CD4-positive, alpha-beta T cell treated with Interleukin-17A for 4 hours (primary cell): ENCODE data around the gene GNAS-AS1.

Experiments used
- DNase-seq: peaks from one replicate; pipeline ENCODE4 v3.0.0-alpha.2; 2020; ENCODE audit warnings: mixed read lengths

Gene GNAS-AS1

DNA sequence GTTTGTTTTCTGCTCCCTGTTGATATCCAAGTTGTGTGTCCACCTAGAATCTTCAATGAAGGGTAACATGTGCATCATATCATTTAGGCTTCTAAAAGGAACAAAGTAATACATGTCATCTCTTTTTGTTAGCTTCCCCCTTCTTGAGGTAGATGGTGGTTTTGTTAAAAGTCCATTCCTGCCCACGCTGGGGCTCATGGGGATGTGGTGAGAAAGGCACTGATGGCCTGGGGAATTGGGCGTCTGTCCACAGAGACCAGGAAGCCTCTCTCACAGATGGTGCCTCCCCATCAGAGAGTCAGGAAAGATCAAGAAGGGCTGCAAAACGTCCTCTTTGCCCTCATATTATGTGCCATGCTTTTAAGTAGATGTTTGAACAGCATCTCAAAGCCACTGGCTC lies 34.3 kb upstream of the GNAS-AS1 start:
- no peak for DNase-seq

- no peak for DNase-seq
Observed at GRCh38 chr20:58883241-58883691, 32.6 kb upstream of the GNAS-AS1 start.

GRCh38 chr20:58882704-58883089 lies 32.0 kb upstream of the GNAS-AS1 start:
- no peak for DNase-seq

DNA sequence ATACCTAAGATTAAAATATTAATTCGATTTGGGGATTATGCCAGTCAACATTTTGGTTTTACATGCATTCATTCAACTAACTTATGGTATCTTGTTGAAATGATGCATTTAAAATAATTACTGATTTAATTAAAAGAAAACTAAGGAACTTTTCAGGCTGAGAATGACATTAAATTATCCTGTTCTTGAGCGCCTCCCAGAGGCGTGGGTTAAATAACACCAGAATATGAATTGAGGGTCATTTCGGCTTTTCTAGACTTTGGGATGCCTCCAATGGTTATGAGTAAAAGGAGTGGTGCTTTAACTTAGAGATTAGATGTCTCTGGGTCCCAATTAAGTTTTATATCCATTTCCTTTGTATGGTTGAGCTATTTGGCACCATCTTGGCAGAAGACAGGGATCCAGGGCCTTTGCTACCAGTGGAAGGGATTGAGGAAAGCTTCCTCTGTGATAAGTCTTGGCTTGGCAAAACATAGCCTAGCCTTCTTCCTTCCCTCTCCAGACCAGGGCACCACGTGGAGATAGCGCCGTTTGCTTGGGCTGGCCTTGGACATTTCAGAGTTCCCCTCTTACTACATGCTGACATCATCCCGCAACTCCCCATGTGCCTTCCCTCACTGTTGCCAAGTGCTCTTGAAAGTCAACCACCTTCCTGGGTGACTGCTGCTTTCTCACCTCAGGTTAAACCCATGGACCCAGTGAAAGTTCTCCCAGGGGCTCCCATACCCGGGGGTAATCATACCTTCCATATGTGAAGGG lies 30.5 kb upstream of the GNAS-AS1 start:
- DNase-seq: peak; percentile 30

DNA sequence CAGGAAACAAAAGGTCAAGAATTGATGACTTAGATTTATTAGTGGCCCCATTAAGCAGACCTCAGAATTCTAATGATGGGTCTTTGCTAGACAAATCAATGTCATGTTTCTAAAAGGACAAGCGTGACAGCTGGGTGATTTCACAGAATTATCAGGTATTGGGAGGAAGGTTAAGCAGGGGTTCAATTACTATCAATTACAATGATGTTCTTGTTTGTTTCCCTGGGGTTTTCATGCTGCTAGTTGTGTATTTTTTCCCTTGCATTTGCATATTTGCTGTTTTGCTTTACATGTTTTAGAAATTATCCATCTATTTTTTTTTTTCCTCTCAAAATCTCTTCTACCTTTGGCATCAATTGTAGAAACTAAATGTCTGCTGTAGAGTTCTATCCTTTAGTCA lies 29.7 kb upstream of the GNAS-AS1 start:
- no peak for DNase-seq

- no peak for DNase-seq
Observed at GRCh38 chr20:58878399-58878798, 27.7 kb upstream of the GNAS-AS1 start.

DNA sequence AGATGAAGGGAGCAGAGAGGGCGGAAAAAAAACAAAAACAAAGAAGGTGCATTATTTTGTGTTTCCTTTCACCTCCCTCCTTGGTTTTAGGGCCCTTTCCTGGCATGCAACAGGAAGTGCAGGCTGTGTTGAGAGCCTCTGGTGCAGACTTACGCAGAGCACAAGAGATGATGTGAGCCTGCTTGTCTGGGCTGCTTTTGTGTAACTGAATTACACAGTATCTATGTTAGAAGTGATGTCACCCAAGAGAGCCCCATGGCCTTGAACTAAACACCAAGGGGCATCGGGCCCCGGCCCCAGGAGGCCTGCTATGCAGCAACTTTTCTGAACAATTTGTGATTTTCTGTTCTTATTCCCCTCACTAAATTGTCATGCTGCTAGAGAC lies 27.3 kb upstream of the GNAS-AS1 start:
- peak; percentile 49 for DNase-seq

- no peak for DNase-seq
Observed at GRCh38 chr20:58877050-58877975, 26.6 kb upstream of the GNAS-AS1 start.

DNA sequence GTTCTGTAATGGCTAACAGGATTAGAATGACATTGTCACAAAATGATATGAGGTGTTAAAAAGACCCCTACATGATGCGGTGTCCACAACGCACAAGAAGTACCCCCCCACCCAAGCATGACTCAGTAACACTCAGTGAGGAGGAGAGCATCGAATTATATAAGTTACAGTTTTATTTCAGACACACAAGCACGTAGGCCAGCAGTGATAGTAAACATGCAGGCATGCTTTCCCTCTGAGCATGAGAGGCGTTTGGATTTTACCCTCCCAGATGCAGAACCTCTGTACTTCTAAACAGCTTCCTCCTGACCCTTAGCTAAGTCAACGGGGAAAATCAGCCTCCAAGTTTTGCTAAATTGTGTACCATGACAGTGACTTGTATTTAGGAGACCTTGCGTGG lies 25.7 kb upstream of the GNAS-AS1 start:
- no peak for DNase-seq

- no peak for DNase-seq
Observed at GRCh38 chr20:58875541-58876134, 24.9 kb upstream of the GNAS-AS1 start.

DNA sequence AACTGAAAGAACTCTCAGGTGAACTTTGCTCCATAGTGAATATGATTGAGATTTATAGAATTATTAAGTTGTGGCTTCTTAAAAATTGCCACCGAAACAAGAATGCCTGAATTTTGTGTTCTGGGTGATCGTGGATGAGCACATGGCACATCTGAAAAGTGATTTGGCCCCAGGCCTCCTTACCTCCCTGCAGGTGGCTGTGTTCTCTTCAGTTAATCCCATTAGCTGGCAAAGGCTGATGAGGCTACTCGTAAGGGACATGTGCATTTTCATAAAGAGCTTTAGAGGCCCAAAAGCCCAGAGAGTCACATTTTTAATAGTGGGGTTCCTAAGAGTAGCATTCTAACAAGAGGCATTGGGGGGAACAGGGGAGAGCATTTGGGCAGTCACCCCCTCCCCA lies 24.4 kb upstream of the GNAS-AS1 start:
- no peak for DNase-seq

GRCh38 chr20:58874469-58874868 lies 23.8 kb upstream of the GNAS-AS1 start:
- no peak for DNase-seq

- no peak for DNase-seq
Observed at GRCh38 chr20:58871533-58872102, 20.9 kb upstream of the GNAS-AS1 start.

DNA sequence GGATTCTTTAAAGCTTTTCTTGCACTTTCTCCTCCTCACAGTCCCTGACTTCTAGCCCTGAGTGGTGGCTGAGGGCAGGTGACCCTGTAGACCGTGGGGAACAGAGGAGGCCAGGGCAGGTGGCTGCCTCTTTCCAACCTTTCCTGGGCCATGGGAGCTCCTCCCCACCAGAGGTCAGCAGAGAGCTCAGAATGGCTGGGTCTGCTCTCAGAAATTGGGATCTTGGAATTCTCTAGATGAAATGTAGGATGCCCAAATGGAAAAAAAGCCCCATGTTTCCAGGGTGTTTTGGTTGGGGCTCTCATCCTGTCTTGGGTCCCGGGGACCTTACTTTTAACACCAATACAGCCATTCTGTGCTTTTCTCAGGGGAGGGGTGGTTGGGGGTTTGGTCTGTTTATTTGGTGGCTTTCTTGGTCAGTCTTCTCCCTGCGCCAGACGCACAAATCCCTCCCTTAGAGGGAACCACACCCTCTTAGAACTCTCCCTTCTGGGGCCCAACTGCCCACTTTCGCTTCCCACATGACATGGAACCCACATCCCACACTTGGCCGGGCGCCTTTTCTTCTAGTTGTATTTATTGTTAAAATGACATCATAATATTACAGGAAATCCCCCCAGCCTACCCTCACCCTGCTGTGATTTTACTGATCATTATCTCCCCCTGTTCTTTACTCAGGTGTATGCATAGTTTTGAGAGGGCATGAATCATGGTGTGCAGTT lies 19.8 kb upstream of the GNAS-AS1 start:
- peak; percentile 75 for DNase-seq

GRCh38 chr20:58869662-58870227 lies 19.0 kb upstream of the GNAS-AS1 start:
- DNase-seq: no peak

GRCh38 chr20:58868795-58869194 lies 18.1 kb upstream of the GNAS-AS1 start:
- DNase-seq: peak; percentile 37

DNA sequence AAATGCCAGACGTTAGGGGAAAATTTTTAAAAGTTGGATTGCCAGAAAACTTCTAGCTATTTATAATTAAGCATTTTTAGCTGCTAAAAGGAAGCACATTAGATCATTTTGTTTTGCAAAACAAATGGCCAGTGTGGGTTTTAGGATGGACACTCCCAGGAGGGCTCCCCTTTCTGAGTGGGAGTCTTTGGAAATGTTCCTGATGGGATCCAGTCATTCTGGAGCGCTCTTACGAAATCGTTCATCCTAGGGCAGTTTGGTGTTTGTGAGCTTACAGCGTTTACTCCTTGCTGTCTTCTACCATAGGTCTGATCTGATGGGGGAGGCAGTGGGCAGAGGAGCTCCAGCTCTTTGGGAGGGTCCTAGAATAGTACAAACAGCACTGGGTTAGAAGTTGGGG lies 16.5 kb upstream of the GNAS-AS1 start:
- DNase-seq: no peak

GRCh38 chr20:58865843-58866242 lies 15.1 kb upstream of the GNAS-AS1 start:
- DNase-seq: no peak

DNA sequence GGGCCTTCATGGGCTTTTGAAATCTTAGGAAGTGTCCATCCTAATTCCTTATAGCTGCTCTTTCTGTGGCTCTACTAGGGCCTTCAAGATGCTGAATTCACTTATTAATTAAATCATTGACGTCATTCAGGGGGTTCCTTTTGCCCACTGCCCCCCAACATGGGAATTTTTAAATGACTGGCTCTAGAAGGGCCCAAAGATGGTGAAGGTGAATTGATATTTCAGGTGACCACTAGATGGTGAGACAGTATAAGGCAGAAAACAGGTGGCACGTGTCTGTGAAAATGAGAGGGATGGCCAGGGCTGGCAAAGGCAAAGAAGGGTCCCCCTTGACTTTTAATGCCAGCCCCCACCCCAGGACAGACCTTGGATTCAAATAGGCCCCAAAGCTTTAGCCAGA lies 13.6 kb upstream of the GNAS-AS1 start:
- DNase-seq: peak; percentile 28

GRCh38 chr20:58863044-58863790 lies 12.5 kb upstream of the GNAS-AS1 start:
- no peak for DNase-seq
